ENCODE results near the gene TENM4. TPM values are rescaled to one million over a fixed set of nuclear protein-coding genes. Genes with fewer than 3 reads are reported as not detected.

TENM4 gene
- total RNA-seq, 4 donors from 2014 or later: 0.02 to 0.82 (median 0.23) TPM

DNA sequence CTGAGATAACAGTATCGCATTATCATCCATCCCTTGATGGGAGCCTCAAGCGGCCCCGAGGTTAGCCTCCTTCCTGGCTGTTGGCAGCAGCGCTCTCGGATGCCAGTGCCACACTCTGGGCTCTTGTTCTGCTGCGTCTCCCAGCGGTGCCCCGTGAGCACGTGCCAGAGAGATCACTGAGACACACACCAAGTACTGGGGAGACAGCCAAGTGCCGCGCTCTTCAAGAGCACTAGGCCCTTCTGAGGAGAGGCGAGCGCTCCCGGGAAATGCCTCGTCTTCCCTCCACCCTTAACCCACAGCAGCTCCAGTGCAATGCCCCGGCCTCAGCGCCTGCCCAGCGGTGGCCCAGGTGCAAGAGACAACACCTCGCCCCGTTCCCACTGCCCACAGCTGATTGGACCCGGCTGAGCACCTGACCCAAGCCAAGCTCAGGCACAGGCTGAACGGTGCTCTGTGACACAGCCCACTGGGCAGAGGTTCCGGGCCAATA, 617.9 kb downstream of the TENM4 start:
- no peaks in the 10 kb centered on the region for H3K4me1 ChIP-seq
- TF ChIP-seq POLR2A (IDR thresholded peaks at IDR 0.05): no peak
- TF ChIP-seq, protein P1, sequence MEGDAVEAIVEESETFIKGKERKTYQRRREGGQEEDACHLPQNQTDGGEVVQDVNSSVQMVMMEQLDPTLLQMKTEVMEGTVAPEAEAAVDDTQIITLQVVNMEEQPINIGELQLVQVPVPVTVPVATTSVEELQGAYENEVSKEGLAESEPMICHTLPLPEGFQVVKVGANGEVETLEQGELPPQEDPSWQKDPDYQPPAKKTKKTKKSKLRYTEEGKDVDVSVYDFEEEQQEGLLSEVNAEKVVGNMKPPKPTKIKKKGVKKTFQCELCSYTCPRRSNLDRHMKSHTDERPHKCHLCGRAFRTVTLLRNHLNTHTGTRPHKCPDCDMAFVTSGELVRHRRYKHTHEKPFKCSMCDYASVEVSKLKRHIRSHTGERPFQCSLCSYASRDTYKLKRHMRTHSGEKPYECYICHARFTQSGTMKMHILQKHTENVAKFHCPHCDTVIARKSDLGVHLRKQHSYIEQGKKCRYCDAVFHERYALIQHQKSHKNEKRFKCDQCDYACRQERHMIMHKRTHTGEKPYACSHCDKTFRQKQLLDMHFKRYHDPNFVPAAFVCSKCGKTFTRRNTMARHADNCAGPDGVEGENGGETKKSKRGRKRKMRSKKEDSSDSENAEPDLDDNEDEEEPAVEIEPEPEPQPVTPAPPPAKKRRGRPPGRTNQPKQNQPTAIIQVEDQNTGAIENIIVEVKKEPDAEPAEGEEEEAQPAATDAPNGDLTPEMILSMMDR (IDR thresholded peaks at IDR 0.05 in 4 of 5, conservative IDR thresholded peaks at IDR 0.05 in 1 of 5): no peak
- DNase-seq (no peak), ATAC-seq (no peak)
- H3K36me3 ChIP-seq: no peaks in the 10 kb centered on the region
- in situ Hi-C loops (cut with MboI; ENCODE audit: low sequenced_read_pairs in 4 of 4): no loop called here
- intact Hi-C loops (cut with DNase I; ENCODE audit: low total_unique reads): no loop called here
- H3K9me3 ChIP-seq: no peaks in the 10 kb centered on the region
- H3K4me3 ChIP-seq: no peak overlapping the region
- no peak overlapping the region for H3K27ac ChIP-seq
- no peaks in the 10 kb centered on the region for H3K27me3 ChIP-seq

DNA sequence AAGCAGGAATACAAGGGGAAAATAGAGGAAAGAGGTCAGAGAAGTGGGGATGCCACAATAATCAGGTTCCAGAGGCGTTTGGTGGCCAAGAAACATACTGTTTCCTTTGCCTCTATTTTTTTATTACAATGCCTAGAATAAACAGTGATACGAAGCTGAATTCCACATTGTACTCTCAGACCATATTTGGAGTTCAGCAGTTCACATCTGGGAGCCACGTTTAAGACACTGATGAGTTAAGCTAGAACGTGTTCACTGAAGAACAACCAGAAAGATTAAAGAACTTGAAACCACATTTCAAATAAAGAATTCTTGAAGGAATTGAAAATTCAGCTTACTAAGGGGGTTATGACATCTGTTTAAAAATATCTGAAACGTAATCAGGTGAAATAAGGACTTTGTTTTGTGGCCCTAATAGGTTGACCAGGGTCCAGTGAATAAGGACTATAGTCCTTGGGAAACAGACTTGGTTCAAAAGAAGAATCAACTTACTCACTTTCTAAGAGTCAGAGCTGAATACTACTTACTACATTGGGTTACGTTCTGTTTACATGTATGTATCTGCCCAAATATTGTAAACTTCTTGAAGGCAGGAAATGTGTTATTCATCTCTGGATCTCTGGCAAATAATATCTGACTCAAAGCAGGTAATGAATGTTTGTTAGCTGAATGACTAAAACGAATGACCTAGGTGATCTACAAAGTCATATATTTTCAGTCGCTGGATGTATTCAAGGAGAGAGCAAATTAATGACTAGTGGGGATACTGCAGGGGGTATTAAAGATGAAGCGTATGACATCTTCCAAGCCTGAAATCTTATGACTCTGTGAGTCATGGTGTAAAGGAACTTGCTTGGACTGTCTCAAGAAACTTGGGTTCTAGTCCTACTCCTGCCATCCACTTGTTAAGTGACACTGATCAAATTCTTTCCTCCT, 619.2 kb downstream of the TENM4 start:
- no peaks in the 10 kb centered on the region for H3K4me1 ChIP-seq
- no peaks in the 10 kb centered on the region for H3K27me3 ChIP-seq
- DNase-seq (no peak), ATAC-seq (no peak)
- H3K36me3 ChIP-seq: no peaks in the 10 kb centered on the region
- no peak overlapping the region for H3K27ac ChIP-seq
- in situ Hi-C loops (cut with MboI; ENCODE audit: low sequenced_read_pairs in 4 of 4): no loop called here
- no peak overlapping the region for H3K4me3 ChIP-seq
- H3K9me3 ChIP-seq: no peaks in the 10 kb centered on the region
- intact Hi-C loops (cut with DNase I; ENCODE audit: low total_unique reads): no loop called here
- TF ChIP-seq, protein P1 (IDR thresholded peaks at IDR 0.05 in 4 of 5, conservative IDR thresholded peaks at IDR 0.05 in 1 of 5): no peak

DNA sequence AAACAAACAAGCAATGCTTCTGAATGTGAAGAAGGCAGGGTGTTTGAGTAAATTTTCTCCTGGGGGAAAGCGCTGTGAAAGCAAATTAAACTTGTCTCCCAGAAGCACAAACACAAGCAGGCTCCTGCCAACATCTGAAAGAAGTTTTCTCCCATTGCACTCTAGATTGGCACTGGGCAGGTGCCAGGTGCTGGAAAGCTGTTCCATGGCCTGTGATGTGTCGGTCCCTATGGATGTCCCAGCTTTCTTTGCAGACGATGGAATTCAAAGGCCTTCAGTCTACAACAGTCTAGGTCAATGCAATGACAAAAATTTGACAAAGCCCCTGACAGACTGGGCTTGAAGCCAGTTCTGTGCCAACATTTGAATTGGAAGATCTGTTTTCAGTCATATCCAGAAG, 620.1 kb downstream of the TENM4 start:
- H3K27ac ChIP-seq: no peak overlapping the region
- H3K27me3 ChIP-seq: no peaks in the 10 kb centered on the region
- in situ Hi-C loops (cut with MboI; ENCODE audit: low sequenced_read_pairs in 4 of 4): no loop called here
- TF ChIP-seq, protein P1 (IDR thresholded peaks at IDR 0.05 in 4 of 5, conservative IDR thresholded peaks at IDR 0.05 in 1 of 5): no peak
- TF ChIP-seq POLR2A (IDR thresholded peaks at IDR 0.05): no peak
- no peaks in the 10 kb centered on the region for H3K9me3 ChIP-seq
- intact Hi-C loops (cut with DNase I; ENCODE audit: low total_unique reads): no loop called here
- H3K36me3 ChIP-seq: no peaks in the 10 kb centered on the region
- no peak overlapping the region for H3K4me3 ChIP-seq
- DNase-seq (no peak), ATAC-seq (no peak)
- H3K4me1 ChIP-seq: no peaks in the 10 kb centered on the region

DNA sequence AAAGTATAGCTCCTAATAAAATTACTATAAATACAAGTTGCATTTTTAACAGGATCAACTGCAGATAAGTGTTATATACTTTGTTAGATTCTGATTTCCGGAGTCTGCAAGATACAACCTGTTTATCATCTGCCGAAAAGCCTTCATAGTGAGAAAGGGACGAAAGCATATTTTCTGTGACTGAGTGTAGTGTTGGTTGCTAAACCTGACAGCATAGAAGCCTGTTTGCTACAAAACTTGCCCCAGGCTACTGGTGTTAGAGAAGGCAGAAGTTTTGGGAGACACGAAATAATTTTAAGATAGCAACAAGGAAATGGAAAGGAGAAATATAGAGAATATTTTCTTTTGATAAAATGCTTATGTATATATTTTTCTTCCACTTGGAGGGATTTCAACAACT, 622.6 kb downstream of the TENM4 start:
- intact Hi-C loops (cut with DNase I; ENCODE audit: low total_unique reads) (no loop called here), in situ Hi-C loops (cut with MboI; ENCODE audit: low sequenced_read_pairs in 4 of 4) (no loop called here)
- TF ChIP-seq, protein P1 (IDR thresholded peaks at IDR 0.05 in 4 of 5, conservative IDR thresholded peaks at IDR 0.05 in 1 of 5): no peak
- no peak for TF ChIP-seq POLR2A (IDR thresholded peaks at IDR 0.05)
- Histone ChIP-seq H3K27me3 (no peaks in the 10 kb centered on the region), H3K4me3 (no peak overlapping the region), H3K36me3 (no peaks in the 10 kb centered on the region), H3K4me1 (no peaks in the 10 kb centered on the region), H3K27ac (no peak overlapping the region), H3K9me3 (no peaks in the 10 kb centered on the region)
- DNase-seq: no peak
- ATAC-seq: no peak

All from gastrocnemius medialis (tissue), 4 donors.